GM12878 (cell line): Measurements from ENCODE around the gene SPRED2. TPM values are rescaled to one million over a fixed set of nuclear protein-coding genes. Genes with fewer than 3 reads are reported as not detected.

Experiments used
- ATAC-seq: fragments of 200-7000 bp; cut with Tn5 transposase; 3 replicates; pipeline ENCODE4 v1.9.1; 2020; ENCODE audit warnings: mild to moderate bottlenecking, moderate library complexity
- BruUV-seq: library from RNA; stranded (reverse); fragments of 400-500 nt; replicated peaks from 2 replicates; lab custom pipeline; 2021; lab: Mats Ljungman, UMichigan
- CTCF ChIA-PET: fragments of 300-600 bp; sonication (Branson Sonifier 250); formaldehyde crosslinking; extraction: SDS; loops from one replicate; lab custom pipeline; 2021; ENCODE audit warnings: inconsistent platforms; lab: Yijun Ruan, JAX
- POLR2A ChIA-PET: fragments of 350-600 bp; formaldehyde crosslinking; extraction: SDS; loops from one replicate; lab custom pipeline; 2021; ENCODE audit warnings: inconsistent platforms; lab: Charles Lee
- RAD21 ChIA-PET: fragments of 300-600 bp; sonication (Branson Sonifier 250); formaldehyde crosslinking; loops from one replicate; lab custom pipeline; 2023; ENCODE audit warnings: antibody characterized with exemption; ENCODE audit not compliant: unreplicated experiment; lab: Charles Lee
- SMC1A ChIA-PET: fragments of 300-600 bp; sonication (Branson Sonifier 250); formaldehyde crosslinking; loops from one replicate; lab custom pipeline; 2023; ENCODE audit not compliant: unreplicated experiment, uncharacterized antibody; lab: Charles Lee
- DNase-seq: peaks from one replicate; pipeline ENCODE4 v3.0.0-alpha.2; 2011; ENCODE audit warnings: low read depth, low spot score
- FAIRE-seq: peaks from 3 replicates; lab custom pipeline; 2011; peaks lifted over from hg19 to GRCh38; lab: Jason Lieb, UNC
- H2AFZ ChIP-seq: 2 replicates; pipeline ENCODE4 v1.6.0; 2011; ENCODE audit warnings: low read depth, low read length, control low read depth; ENCODE audit not compliant: control insufficient read depth
- H3K27ac ChIP-seq: 2 replicates; pipeline ENCODE4 v1.5.1; 2011; ENCODE audit warnings: control low read depth; ENCODE audit not compliant: control insufficient read depth, insufficient read depth
- H3K27me3 ChIP-seq, 2 experiments: replicated peaks in 1 of 2; 2 replicates each; pipeline versions ENCODE4 v1.6.0 to v1.6.1; 2011; ENCODE audit warnings: low read length in 1 of 2; ENCODE audit not compliant: control insufficient read depth in 2 of 2, insufficient read depth in 2 of 2
- H3K36me3 ChIP-seq, 2 experiments: 2 replicates each; pipeline ENCODE4 v1.5.1; 2011; ENCODE audit warnings: low read length in 1 of 2; ENCODE audit not compliant: control insufficient read depth in 2 of 2, insufficient read depth in 2 of 2
- H3K4me1 ChIP-seq: 2 replicates; pipeline ENCODE4 v1.6.1; 2011; ENCODE audit warnings: mild to moderate bottlenecking, low read length, moderate library complexity, mixed read lengths; ENCODE audit not compliant: control insufficient read depth, insufficient read depth
- H3K4me2 ChIP-seq: 2 replicates; pipeline ENCODE4 v1.6.0; 2011; ENCODE audit warnings: control low read depth; ENCODE audit not compliant: control insufficient read depth, insufficient read depth
- H3K4me3 ChIP-seq: fragments of 200-600 bp; sonication (generic); 2 replicates; pipeline ENCODE4 v1.5.1; 2016
- H3K79me2 ChIP-seq: 2 replicates; pipeline ENCODE4 v1.6.0; 2011; ENCODE audit warnings: low read length; ENCODE audit not compliant: control insufficient read depth, insufficient read depth
- H3K9ac ChIP-seq: 2 replicates; pipeline ENCODE4 v1.8.0; 2011; ENCODE audit warnings: low read length, control low read depth, mixed read lengths; ENCODE audit not compliant: control insufficient read depth, insufficient read depth
- H3K9me3 ChIP-seq: replicated peaks from 3 replicates; pipeline ENCODE4 v1.5.1; 2011; ENCODE audit warnings: mild to moderate bottlenecking, low read length; ENCODE audit not compliant: control insufficient read depth, insufficient read depth
- H4K20me1 ChIP-seq: 2 replicates; pipeline ENCODE4 v1.6.0; 2011; ENCODE audit not compliant: control insufficient read depth, insufficient read depth
- BHLHE40 ChIP-seq, 2 experiments: fragments of 450-650 bp in 1 of 2; IDR thresholded peaks; 2 replicates each; pipeline ENCODE4 v1.6.1; 2011 to 2017; ENCODE audit warnings: low read depth in 2 of 2, borderline replicate concordance in 1 of 2, improper control_type of control experiment in 1 of 2, low read length in 1 of 2, mild to moderate bottlenecking in 1 of 2
- CBFB ChIP-seq: IDR thresholded peaks from 2 replicates; pipeline ENCODE4 v1.6.1; 2016; ENCODE audit warnings: antibody characterized with exemption, low read depth
- DPF2 ChIP-seq: fragments of 450-650 bp; IDR thresholded peaks from 2 replicates; pipeline ENCODE4 v1.6.1; 2017; ENCODE audit warnings: mild to moderate bottlenecking
- GABPA ChIP-seq: IDR thresholded peaks from 2 replicates; pipeline ENCODE4 v1.6.1; 2014; ENCODE audit warnings: antibody characterized with exemption, low read depth, mild to moderate bottlenecking, inconsistent platforms
- MEF2B ChIP-seq: fragments of 450-650 bp; IDR thresholded peaks from 2 replicates; pipeline ENCODE4 v1.6.1; 2018; ENCODE audit warnings: mild to moderate bottlenecking, moderate library complexity; ENCODE audit not compliant: partially characterized antibody, poor library complexity, severe bottlenecking
- PAX5 ChIP-seq: IDR thresholded peaks from 2 replicates; pipeline ENCODE4 v1.6.1; 2011; ENCODE audit warnings: low read depth, low read length, borderline replicate concordance
- PAX8 ChIP-seq: fragments of 450-650 bp; IDR thresholded peaks from 2 replicates; pipeline ENCODE4 v1.6.1; 2017; ENCODE audit warnings: mild to moderate bottlenecking, moderate library complexity
- PML ChIP-seq: IDR thresholded peaks from 2 replicates; pipeline ENCODE4 v1.6.1; 2012; ENCODE audit warnings: low read length, inconsistent platforms
- RCOR1 ChIP-seq: conservative IDR thresholded peaks from 2 replicates; pipeline ENCODE4 v1.6.1; 2012; ENCODE audit warnings: low read depth, low read length, improper control_type of control experiment
- RFX5 ChIP-seq: IDR thresholded peaks from 2 replicates; pipeline ENCODE4 v1.6.1; 2011; ENCODE audit warnings: low read depth, low read length, improper control_type of control experiment
- SMARCA5 ChIP-seq: fragments of 450-650 bp; IDR thresholded peaks from 2 replicates; pipeline ENCODE4 v1.6.1; 2017; ENCODE audit warnings: mild to moderate bottlenecking
- TCF7 ChIP-seq: IDR thresholded peaks from 2 replicates; pipeline ENCODE4 v1.6.1; 2014; ENCODE audit warnings: antibody characterized with exemption, borderline replicate concordance
- WGBS: methylation state at CpG from one replicate; pipeline ENCODE4 v1.1.6; 2016; ENCODE audit warnings: low lambda C conversion rate; ENCODE audit not compliant: insufficient replicate concordance, insufficient coverage; ENCODE audit errors: missing lambda C conversion rate; 5-methylcytosine and 5-hydroxymethylcytosine counted together
- in situ Hi-C: fragments of 300-500 bp; cut with MboI; formaldehyde crosslinking; loops from 9 replicates; pipeline ENCODE4 v1.14.3; 2018; ENCODE audit warnings: mixed read lengths
- intact Hi-C: fragments of 100-400 bp; cut with micrococcal nuclease; formaldehyde crosslinking; loops from one replicate; pipeline ENCODE4 v1.14.2; 2022; ENCODE audit not compliant: unreplicated experiment
- polyA plus RNA-seq, 11 experiments: library from polyadenylated mRNA; depleted of rRNA in 4 of 11; unstranded in 6 of 11; stranded (reverse) in 5 of 11; fragments of >200 nt; fragmentation: Nextera tagmentation in 4 of 11; fragmentation: Illumina TruSeq in 1 of 11; extraction: Ambion mirVana in 4 of 11; extraction: Trizol in 1 of 11; gene quantifications; 1 replicate in 1 of 11; 2 replicates in 10 of 11; pipeline versions ENCODE4 v1.2.1 to v1.2.3, GENCODE V29; 2011 to 2016; ENCODE audit warnings: inconsistent platforms in 2 of 11, missing spikeins in 2 of 11, low read depth in 1 of 11
- total RNA-seq, 4 experiments: library from RNA; depleted of rRNA in 3 of 4; stranded (reverse); fragments of >200 nt in 3 of 4; fragmentation: Illumina TruSeq in 1 of 4; extraction: Trizol in 1 of 4; gene quantifications; 2 replicates each; pipeline versions ENCODE4 v1.2.1 to v1.2.3, GENCODE V29; 2013 to 2021
- TF ChIP-seq, protein P1 (sequence below): IDR thresholded peaks from 2 replicates; pipeline ENCODE4 v1.6.1; 2011; ENCODE audit warnings: mild to moderate bottlenecking, low read depth, low read length, moderate library complexity; ENCODE audit not compliant: insufficient replicate concordance
- TF ChIP-seq, protein P2 (sequence below): IDR thresholded peaks from 2 replicates; pipeline ENCODE4 v1.6.1; 2012; ENCODE audit warnings: low read depth, low read length, improper control_type of control experiment
- TF ChIP-seq, protein P3 (sequence below): IDR thresholded peaks from 2 replicates; pipeline ENCODE4 v1.6.1; 2012; ENCODE audit warnings: low read depth, low read length, improper control_type of control experiment

Gene SPRED2
- total and polyA plus RNA-seq, 10 of the 15 experiments (the other 5 are each of a cell fraction or from before 2014, with no cell fraction given): 3.0 to 23.9 (median 9.7) TPM

DNA sequence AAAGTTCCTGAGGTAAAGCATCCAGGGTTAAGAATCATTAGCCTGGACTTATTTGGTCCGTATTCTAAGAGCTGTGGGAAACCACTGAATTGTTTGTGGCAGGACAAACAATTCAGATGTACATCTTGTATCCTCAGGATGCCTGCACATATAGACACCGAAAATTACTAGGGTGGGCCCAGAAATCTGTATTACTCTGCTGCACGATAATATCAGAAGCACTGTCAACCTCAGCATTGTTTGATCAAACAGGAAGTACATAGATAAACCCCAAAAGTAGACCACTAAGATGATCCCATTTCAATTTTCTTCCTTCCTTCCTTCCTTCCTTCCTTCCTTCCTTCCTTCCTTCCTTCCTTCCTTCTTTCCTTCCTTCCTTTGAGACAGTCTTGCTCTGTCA, 34.2 kb upstream of the SPRED2 start:
- H3K9ac ChIP-seq: no peak overlapping the region
- no peak overlapping the region for H3K4me3 ChIP-seq
- H3K27me3 ChIP-seq: peaks cover 0 to 2% of the 10 kb centered on the region in 2 experiments; a peak in 1 of 4 replicates
- ChIA-PET CTCF (no interaction called here), POLR2A (no interaction called here), SMC1A (no interaction called here), RAD21 (no interaction called here)
- WGBS: 39% methylated on average over 3 of the region's 3 CpGs
- no peaks in the 10 kb centered on the region for H3K9me3 ChIP-seq
- in situ Hi-C loops: no loop called here
- no peak overlapping the region for H3K27ac ChIP-seq
- H3K36me3 ChIP-seq: no peaks in the 10 kb centered on the region
- FAIRE-seq (no peak), DNase-seq (no peak)
- BruUV-seq: no TSS peak
- H3K4me1 ChIP-seq: no peaks in the 10 kb centered on the region
- no peak overlapping the region for H2AFZ ChIP-seq
- TF ChIP-seq, protein P1, sequence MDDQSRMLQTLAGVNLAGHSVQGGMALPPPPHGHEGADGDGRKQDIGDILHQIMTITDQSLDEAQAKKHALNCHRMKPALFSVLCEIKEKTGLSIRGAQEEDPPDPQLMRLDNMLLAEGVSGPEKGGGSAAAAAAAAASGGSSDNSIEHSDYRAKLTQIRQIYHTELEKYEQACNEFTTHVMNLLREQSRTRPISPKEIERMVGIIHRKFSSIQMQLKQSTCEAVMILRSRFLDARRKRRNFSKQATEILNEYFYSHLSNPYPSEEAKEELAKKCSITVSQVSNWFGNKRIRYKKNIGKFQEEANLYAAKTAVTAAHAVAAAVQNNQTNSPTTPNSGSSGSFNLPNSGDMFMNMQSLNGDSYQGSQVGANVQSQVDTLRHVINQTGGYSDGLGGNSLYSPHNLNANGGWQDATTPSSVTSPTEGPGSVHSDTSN: no peak
- TF ChIP-seq, protein P2, sequence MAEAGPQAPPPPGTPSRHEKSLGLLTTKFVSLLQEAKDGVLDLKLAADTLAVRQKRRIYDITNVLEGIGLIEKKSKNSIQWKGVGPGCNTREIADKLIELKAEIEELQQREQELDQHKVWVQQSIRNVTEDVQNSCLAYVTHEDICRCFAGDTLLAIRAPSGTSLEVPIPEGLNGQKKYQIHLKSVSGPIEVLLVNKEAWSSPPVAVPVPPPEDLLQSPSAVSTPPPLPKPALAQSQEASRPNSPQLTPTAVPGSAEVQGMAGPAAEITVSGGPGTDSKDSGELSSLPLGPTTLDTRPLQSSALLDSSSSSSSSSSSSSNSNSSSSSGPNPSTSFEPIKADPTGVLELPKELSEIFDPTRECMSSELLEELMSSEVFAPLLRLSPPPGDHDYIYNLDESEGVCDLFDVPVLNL: no peak
- no peak for TF ChIP-seq PAX8
- TF ChIP-seq PML: no peak
- no peak for TF ChIP-seq TCF7
- TF ChIP-seq SMARCA5: no peak
- TF ChIP-seq RFX5: no peak
- TF ChIP-seq, protein P3, sequence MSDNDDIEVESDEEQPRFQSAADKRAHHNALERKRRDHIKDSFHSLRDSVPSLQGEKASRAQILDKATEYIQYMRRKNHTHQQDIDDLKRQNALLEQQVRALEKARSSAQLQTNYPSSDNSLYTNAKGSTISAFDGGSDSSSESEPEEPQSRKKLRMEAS: no peak
- TF ChIP-seq MEF2B: no peak
- TF ChIP-seq DPF2: no peak
- TF ChIP-seq BHLHE40 (IDR thresholded peaks at IDR 0.05; ENCODE audit: borderline replicate concordance in 1 of 2, low read depth in 2 of 2, low read length in 1 of 2): no peak
- TF ChIP-seq CBFB: no peak
- TF ChIP-seq GABPA: no peak
- TF ChIP-seq PAX5: no peak
- TF ChIP-seq RCOR1: no peak
- TF ChIP-seq, all 136 proteins: peak for 0
- no peak overlapping the region for H3K4me2 ChIP-seq
- intact Hi-C loops: no loop called here
- H3K79me2 ChIP-seq: no peaks in the 10 kb centered on the region
- H4K20me1 ChIP-seq: no peaks in the 10 kb centered on the region
- no peak for ATAC-seq
